Measurements from ENCODE around the gene ATP2C1. TPM values are rescaled to one million over a fixed set of nuclear protein-coding genes. Genes with fewer than 3 reads are reported as not detected.

The ATP2C1 gene
- total and polyA plus RNA-seq, 12 donors: 27.5 to 78.8 (median 58.4) TPM

- WGBS, 2 donors: 60 to 67% methylated on average over 5 of the region's 5 CpGs
- TF ChIP-seq CTCF (IDR thresholded peaks at IDR 0.05): no peak
- Histone ChIP-seq H3K9me3 (no peaks in the 10 kb centered on the region), H3K36me3 (peaks cover 0 to 60% (median 22%) of the 10 kb centered on the region in 9 donors), H3K4me1 (no peaks in the 10 kb centered on the region), H3K4me3 (no peak overlapping the region), H3K27me3 (no peaks in the 10 kb centered on the region), H3K27ac (no peak overlapping the region)
- intact Hi-C loops (cut with DNase I): no loop called here
- no peak for ATAC-seq
- no peak for DNase-seq
These were observed 96.4 kb downstream of the ATP2C1 start for GRCh38 chr3:130990282-130990681.

GRCh38 chr3:130991126-130991525, 97.2 kb downstream of the ATP2C1 start:
- TF ChIP-seq CTCF (IDR thresholded peaks at IDR 0.05): no peak
- H3K36me3 ChIP-seq: peaks cover 0 to 68% (median 22%) of the 10 kb centered on the region in 9 donors
- WGBS, 2 donors: 96 to 98% methylated on average over 5 of the region's 5 CpGs
- H3K9me3 ChIP-seq: no peaks in the 10 kb centered on the region
- H3K4me3 ChIP-seq: no peak overlapping the region
- H3K27ac ChIP-seq: no peak overlapping the region
- H3K4me1 ChIP-seq: no peaks in the 10 kb centered on the region
- intact Hi-C loops (cut with DNase I): no loop called here
- no peak for ATAC-seq
- no peak for DNase-seq
- H3K27me3 ChIP-seq: no peaks in the 10 kb centered on the region

- ATAC-seq (no peak), DNase-seq (no peak)
- 91 to 95% methylated on average over 3 of the region's 3 CpGs for WGBS, 2 donors
- H3K36me3 ChIP-seq: peaks cover 0 to 80% (median 32%) of the 10 kb centered on the region in 9 donors
- H3K4me3 ChIP-seq: no peak overlapping the region
- peaks cover 0 to under 1% (median 0%) of the 10 kb centered on the region in 9 donors for H3K4me1 ChIP-seq
- no peaks in the 10 kb centered on the region for H3K27me3 ChIP-seq
- no peak for TF ChIP-seq CTCF (IDR thresholded peaks at IDR 0.05)
- H3K9me3 ChIP-seq: no peaks in the 10 kb centered on the region
- no peak overlapping the region for H3K27ac ChIP-seq
- intact Hi-C loops (cut with DNase I): no loop called here
These were observed 98.5 kb downstream of the ATP2C1 start for GRCh38 chr3:130992344-130992743.

- Histone ChIP-seq H3K36me3 (peaks cover 0 to 100% (median 47%) of the 10 kb centered on the region in 9 donors), H3K27me3 (no peaks in the 10 kb centered on the region), H3K9me3 (no peaks in the 10 kb centered on the region), H3K4me1 (peaks cover 0 to 2% (median 0%) of the 10 kb centered on the region in 9 donors), H3K27ac (no peak overlapping the region), H3K4me3 (no peak overlapping the region)
- DNase-seq: no peak
- intact Hi-C loops (cut with DNase I): no loop called here
- WGBS, 2 donors: 93 to 97% methylated on average over 7 of the region's 7 CpGs
- no peak for ATAC-seq
- no peak for TF ChIP-seq CTCF (IDR thresholded peaks at IDR 0.05)
These were observed 103.4 kb downstream of the ATP2C1 start for GRCh38 chr3:130997289-130997688.
